ENCODE data around the gene FCER2. TPM values are rescaled to one million over a fixed set of nuclear protein-coding genes. Genes with fewer than 3 reads are reported as not detected.
"Not testable (repeated sequence)": the region's sequence is repeated elsewhere in the genome, so short reads cannot be mapped to it uniquely, and the experiment has no call there.

The FCER2 gene, protein sequence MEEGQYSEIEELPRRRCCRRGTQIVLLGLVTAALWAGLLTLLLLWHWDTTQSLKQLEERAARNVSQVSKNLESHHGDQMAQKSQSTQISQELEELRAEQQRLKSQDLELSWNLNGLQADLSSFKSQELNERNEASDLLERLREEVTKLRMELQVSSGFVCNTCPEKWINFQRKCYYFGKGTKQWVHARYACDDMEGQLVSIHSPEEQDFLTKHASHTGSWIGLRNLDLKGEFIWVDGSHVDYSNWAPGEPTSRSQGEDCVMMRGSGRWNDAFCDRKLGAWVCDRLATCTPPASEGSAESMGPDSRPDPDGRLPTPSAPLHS
- under 1 TPM in 9 of 10 donors, not detected in 1; 0.22 to 0.97 (median 0.48) TPM for polyA plus RNA-seq (ENCODE audit: insufficient read length in 10 of 10)
- long read RNA-seq, donor 1, result 0 reads
- long read RNA-seq, donor 2, result 0 reads
- long read RNA-seq, donor 3, result 0 reads
- long read RNA-seq, donor 4, result 0 reads
- long read RNA-seq, donor 5, result 0 reads
- long read RNA-seq, donor 6, result 0 reads
- long read RNA-seq, donor 7, partial matches to known transcripts, result 52 of 58 reads
- long read RNA-seq, donor 7, other reads (novel, unspliced or antisense), result 6 of 58 reads
- long read RNA-seq, donor 8, result 0 reads
- long read RNA-seq, donor 9, result 0 reads

- DNase-seq, result no peak
Measured at GRCh38 chr19:7701654-7702457, at the start of gene FCER2. Gene FCER2 (minus strand): TSS chr19:7702131. CDS start chr19:7699760, 2,371 bp downstream.

- no peak for DNase-seq
Measured at GRCh38 chr19:7751157-7751783, 49.3 kb upstream of the FCER2 start.

DNA sequence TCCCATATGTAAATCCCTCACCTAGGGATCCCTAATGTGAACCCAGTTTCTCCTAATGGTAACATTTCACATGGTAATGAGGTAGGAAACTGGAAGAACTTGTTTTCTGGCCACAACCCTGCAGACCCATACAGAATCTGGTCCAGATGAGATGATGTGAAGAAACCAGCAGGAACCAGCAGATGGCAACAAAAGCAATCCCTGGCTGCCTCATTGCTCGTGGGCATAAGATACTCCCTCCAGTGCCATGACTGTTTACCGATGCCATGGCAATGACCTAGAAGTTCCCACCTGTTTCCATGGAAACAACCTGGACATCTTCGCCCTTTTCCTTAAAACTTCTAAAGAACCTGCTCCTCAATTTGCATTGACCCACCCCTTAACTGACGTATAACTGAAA lies 46.8 kb upstream of the FCER2 start:
- no peak for DNase-seq

DNA sequence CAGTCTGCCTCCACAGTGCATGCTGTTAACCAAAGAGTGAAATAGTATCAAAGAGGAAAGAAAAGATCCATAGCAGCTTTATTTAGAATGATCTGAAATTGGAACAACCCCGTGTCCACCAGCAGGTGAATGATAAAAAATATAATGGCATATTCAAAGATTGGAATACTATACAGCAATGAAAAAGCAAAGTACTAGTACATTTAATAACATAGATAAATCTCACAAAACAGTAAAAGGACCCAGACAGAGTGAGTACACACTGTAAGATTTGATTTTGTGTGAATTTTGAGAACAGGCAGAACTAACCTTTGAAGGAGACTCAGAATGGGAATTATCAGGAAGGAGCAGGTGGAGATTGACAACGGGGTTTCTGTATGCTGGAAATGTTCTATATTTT lies 46.2 kb upstream of the FCER2 start:
- no peak for DNase-seq

- peak in 1 of 3 donors; percentile 18 for DNase-seq
Measured at GRCh38 chr19:7746903-7747884, 45.3 kb upstream of the FCER2 start, which contains the start of gene CD209. Gene CD209 (minus strand): TSS chr19:7747534. CDS start chr19:7747511, 23 bp downstream.

- DNase-seq, result not testable (repeated sequence)
Measured at GRCh38 chr19:7746306-7746705, 44.4 kb upstream of the FCER2 start.

DNA sequence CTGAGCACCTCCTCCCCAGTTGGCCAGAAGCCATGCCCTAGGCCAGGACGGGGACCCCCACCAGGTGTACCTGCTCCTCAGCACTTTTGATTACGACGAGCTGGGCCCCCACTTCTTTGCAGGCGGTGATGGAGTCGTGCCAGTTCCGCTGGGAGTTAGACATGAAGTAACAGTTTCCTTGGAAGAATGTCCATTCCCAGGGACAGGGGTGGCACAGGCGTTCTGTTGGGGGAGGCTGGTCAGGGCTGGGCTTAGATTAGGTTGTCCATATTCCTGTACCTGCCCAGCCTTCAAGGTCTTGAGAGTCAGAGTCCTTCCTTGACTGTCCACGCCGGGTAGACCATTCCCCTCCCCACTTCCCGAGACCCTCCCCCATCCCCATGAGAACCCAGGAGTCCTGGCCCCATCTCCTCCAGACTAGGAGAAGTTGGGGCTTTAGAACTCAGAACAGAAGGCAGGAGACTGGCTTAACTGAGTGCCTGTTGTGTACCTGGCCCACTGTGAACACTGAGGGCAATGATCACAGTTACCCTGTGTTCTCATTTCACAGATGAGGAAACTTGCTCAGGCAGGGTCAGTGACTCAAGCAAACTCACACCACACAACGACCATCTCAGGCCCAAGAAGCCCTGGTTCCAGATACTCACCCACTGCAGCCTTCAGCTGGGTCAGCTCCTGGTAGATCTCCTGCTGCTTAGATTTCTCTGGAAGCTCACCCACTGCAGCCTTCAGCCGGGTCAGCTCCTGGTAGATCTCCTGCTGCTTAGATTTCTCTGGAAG lies 43.1 kb upstream of the FCER2 start:
- no peak for DNase-seq

- DNase-seq, result no peak
Measured at GRCh38 chr19:7744199-7744786, 42.4 kb upstream of the FCER2 start.

GRCh38 chr19:7743425-7743841 lies 41.5 kb upstream of the FCER2 start:
- DNase-seq, result no peak

DNA sequence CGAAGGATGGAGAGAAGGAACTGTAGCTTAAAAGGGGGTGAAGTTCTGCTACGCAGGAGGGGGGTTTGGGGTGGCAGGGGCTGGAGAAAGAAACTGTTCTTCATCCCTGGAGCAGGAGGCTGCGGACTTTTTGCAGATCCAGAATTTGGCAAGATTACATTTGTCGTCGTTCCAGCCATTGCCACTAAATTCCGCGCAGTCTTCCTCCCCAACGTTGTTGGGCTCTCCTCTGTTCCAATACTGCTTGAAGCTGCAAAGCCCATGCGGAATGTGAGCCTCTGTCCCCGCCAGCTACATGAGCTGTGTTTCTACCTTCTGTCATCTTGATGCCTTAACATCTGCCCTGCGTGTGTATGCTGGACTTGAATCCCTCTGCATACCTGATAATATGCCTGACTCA lies 41.1 kb upstream of the FCER2 start:
- no peak for DNase-seq

GRCh38 chr19:7742575-7742974 lies 40.6 kb upstream of the FCER2 start:
- DNase-seq, result no peak

- DNase-seq, result no peak
Measured at GRCh38 chr19:7740682-7741054, 38.7 kb upstream of the FCER2 start.

DNA sequence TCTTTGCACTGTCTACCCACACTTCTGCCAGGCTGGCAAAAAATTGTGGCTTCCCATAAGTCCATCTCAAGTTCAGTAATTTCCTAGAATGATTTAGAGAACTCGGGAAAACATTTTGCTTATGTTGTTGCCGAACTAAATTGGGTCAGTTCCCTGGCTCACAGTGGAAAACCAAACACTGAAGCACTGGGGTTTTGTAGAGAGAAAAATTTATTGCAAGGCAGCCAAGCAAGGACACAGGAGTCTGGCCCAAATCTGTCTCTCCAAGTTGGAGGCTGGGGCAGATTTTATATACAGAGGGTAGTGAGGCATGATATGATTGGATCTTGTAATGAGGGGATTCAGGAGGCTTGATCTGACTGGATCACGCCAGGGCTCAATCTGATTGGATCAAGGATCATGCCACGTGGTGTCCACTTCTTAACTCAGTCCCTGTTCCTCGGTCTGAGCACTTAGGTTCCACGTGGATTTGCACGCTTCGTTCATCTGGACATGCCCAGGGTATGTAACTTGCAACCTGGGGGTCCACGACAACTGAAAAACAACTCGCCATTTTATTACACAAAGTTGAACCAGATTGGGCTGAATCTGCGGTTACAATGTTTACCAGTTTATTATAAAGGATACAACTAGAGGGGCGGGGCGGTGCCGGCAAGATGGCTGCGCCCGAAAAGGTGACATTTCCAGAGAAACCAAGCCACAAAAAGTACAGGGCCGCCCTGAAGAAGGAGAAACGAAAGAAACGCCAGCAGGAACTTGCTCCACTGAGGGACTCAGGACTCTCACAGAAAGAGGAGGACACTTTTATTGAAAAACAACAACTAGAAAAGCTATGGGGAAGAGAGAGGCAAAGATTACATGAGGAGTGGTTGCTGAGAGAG lies 38.1 kb upstream of the FCER2 start:
- DNase-seq, result no peak

DNA sequence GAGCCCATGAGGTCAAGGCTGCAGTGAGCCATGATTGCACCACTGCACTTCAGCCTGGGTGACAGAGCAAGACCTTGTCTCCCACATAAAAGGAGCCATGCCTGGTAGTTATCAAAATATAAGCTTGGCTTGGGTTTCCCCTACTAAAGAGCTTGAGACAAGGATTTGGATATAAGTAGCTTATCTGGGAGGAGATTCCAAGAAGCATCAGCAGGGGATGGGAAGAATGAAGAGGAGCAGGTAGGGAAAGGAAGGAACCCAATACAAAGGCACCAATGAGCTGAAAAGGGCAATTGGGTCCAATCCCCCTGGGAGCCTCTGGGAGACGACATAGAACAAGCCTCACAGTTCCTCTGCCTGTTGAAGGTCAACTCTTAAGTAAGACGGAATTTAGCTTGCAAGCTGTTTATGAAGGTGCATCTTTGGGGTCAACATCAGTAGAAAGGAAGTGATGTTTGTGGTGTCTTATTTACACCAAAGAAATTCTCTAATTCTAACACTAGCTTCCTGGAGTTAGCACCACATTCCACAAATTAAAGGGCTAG lies 37.4 kb upstream of the FCER2 start:
- no peak for DNase-seq

- DNase-seq, result no peak
Measured at GRCh38 chr19:7738023-7738422, 36.1 kb upstream of the FCER2 start.

DNA sequence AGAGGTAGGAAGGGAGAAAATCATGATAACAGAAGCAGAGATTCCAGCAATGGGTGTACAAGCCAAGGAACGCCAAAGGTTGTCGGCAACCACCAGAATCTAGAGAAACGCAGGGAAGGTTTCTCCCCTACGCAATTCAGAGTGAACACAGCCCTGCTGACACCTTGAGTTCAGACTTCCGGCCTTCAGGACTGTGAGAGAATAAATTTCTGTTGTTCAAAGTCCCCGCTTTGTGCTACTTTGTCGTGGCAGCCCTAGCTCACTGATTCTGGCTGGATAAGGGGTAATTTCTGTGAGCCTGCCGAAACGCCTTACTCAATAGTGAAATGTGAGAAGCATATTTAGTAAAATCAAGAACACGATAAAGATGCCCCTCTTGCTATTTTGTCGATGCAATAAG lies 35.3 kb upstream of the FCER2 start:
- DNase-seq, result no peak

- no peak for DNase-seq
Measured at GRCh38 chr19:7736148-7736547, 34.2 kb upstream of the FCER2 start.

Data from muscle of back (tissue), 13 donors.